Uterus (tissue), 4 donors: ENCODE measurements around the gene FAM118B. TPM values are rescaled to one million over a fixed set of nuclear protein-coding genes. Genes with fewer than 3 reads are reported as not detected.

ENCODE experiments used
- DNase-seq, 2 donors: peaks; one replicate each; pipeline ENCODE4 v3.0.0-alpha.2; 2019 to 2020
- H3K27ac ChIP-seq, 2 donors: fragments of 200-600 bp; sonication (generic); 1 replicate in 1 of 2; 2 replicates in 1 of 2; pipeline ENCODE4 v1.5.1; 2016 to 2018
- H3K27me3 ChIP-seq, 2 donors: fragments of 200-600 bp; sonication (generic); one replicate each; pipeline ENCODE4 v1.5.1; 2018 to 2019; ENCODE audit warnings: control low read depth in 1 of 2
- H3K36me3 ChIP-seq, 2 donors: fragments of 200-600 bp; sonication (generic); one replicate each; pipeline ENCODE4 v1.5.1; 2019; ENCODE audit warnings: control low read depth in 1 of 2
- H3K4me1 ChIP-seq, 2 donors: fragments of 200-600 bp; sonication (generic); one replicate each; pipeline ENCODE4 v1.5.1; 2018 to 2019; ENCODE audit warnings: control low read depth in 1 of 2
- H3K4me3 ChIP-seq, 2 donors: fragments of 200-600 bp; sonication (generic); 1 replicate in 1 of 2; 2 replicates in 1 of 2; pipeline ENCODE4 v1.5.1; 2018 to 2019; ENCODE audit warnings: mild to moderate bottlenecking in 1 of 2
- H3K9me3 ChIP-seq, 2 donors: fragments of 200-600 bp; sonication (generic); one replicate each; pipeline ENCODE4 v1.5.1; 2019; ENCODE audit warnings: control low read depth in 1 of 2
- CTCF ChIP-seq, 4 experiments: fragments of 200-600 bp in 2 of 4; fragments of 450-650 bp in 2 of 4; sonication (generic) in 2 of 4; IDR thresholded peaks; one replicate each; pipeline ENCODE4 v1.5.1; 2016 to 2019; ENCODE audit warnings: antibody characterized with exemption in 4 of 4, mild to moderate bottlenecking in 2 of 4, moderate library complexity in 1 of 4
- POLR2A ChIP-seq, 2 donors: fragments of 450-650 bp; IDR thresholded peaks; one replicate each; pipeline ENCODE4 v1.6.1; 2016; ENCODE audit warnings: antibody characterized with exemption in 2 of 2, mild to moderate bottlenecking in 1 of 2, moderate library complexity in 1 of 2
- intact Hi-C: fragments of 100-400 bp; cut with DNase I; formaldehyde crosslinking; loops from one replicate; pipeline ENCODE4 v1.15.1; 2023; ENCODE audit warnings: low total_unique reads
- total RNA-seq, 4 donors: library from RNA; depleted of rRNA in 3 of 4; stranded (reverse); fragments of >200 nt in 3 of 4; gene quantifications; one replicate each; pipeline versions ENCODE4 v1.1.0 to v1.2.4, GENCODE V29; 2014 to 2023
- donor health status: DM: yes; HTN: yes; CAD: no.

Gene FAM118B
- total RNA-seq, 4 donors from 2014 or later = 14.7 to 31.8 (median 17.8) TPM

- Histone ChIP-seq H3K27ac (peak overlapping the region; percentile 88 to 91), H3K9me3 (no peaks in the 10 kb centered on the region), H3K4me1 (peaks cover 15 to 20% of the 10 kb centered on the region in 2 donors), H3K36me3 (no peaks in the 10 kb centered on the region), H3K27me3 (no peaks in the 10 kb centered on the region), H3K4me3 (no peak overlapping the region)
- DNase-seq = no peak
- intact Hi-C loops = no loop called here
- no peak for TF ChIP-seq POLR2A (IDR thresholded peaks at IDR 0.05)
- TF ChIP-seq CTCF (IDR thresholded peaks at IDR 0.05) = no peak
These were observed 46.8 kb upstream of the FAM118B start for GRCh38 chr11:126164781-126165180.

GRCh38 chr11:126165311-126165720, 46.3 kb upstream of the FAM118B start:
- intact Hi-C loops = no loop called here
- peak; percentile 41 to 70 for DNase-seq
- H3K36me3 ChIP-seq = no peaks in the 10 kb centered on the region
- no peaks in the 10 kb centered on the region for H3K27me3 ChIP-seq
- peaks cover 15 to 20% of the 10 kb centered on the region in 2 donors for H3K4me1 ChIP-seq
- H3K9me3 ChIP-seq = no peaks in the 10 kb centered on the region
- H3K4me3 ChIP-seq = no peak overlapping the region
- peak overlapping the region; percentile 88 to 91 for H3K27ac ChIP-seq
- TF ChIP-seq POLR2A (IDR thresholded peaks at IDR 0.05) (no peak), CTCF (IDR thresholded peaks at IDR 0.05) (no peak)

GRCh38 chr11:126165757-126166156, 45.8 kb upstream of the FAM118B start:
- H3K27ac ChIP-seq = peak overlapping the region; percentile 88 to 91
- H3K27me3 ChIP-seq = no peaks in the 10 kb centered on the region
- H3K36me3 ChIP-seq = no peaks in the 10 kb centered on the region
- no peak overlapping the region for H3K4me3 ChIP-seq
- intact Hi-C loops = no loop called here
- peaks cover 15 to 20% of the 10 kb centered on the region in 2 donors for H3K4me1 ChIP-seq
- H3K9me3 ChIP-seq = no peaks in the 10 kb centered on the region
- peak; percentile 92 to 93 for DNase-seq
- TF ChIP-seq POLR2A (IDR thresholded peaks at IDR 0.05) (no peak), CTCF (IDR thresholded peaks at IDR 0.05) (no peak)

- Histone ChIP-seq H3K4me1 (peaks cover 15 to 20% of the 10 kb centered on the region in 2 donors), H3K27me3 (no peaks in the 10 kb centered on the region), H3K9me3 (no peaks in the 10 kb centered on the region), H3K27ac (peak overlapping the region; percentile 88 to 91), H3K4me3 (no peak overlapping the region), H3K36me3 (no peaks in the 10 kb centered on the region)
- TF ChIP-seq CTCF (IDR thresholded peaks at IDR 0.05) (no peak), POLR2A (IDR thresholded peaks at IDR 0.05) (no peak)
- DNase-seq = no peak
- intact Hi-C loops = no loop called here
These were observed 45.2 kb upstream of the FAM118B start for GRCh38 chr11:126166413-126166812.

GRCh38 chr11:126167488-126167887, 44.1 kb upstream of the FAM118B start:
- DNase-seq = no peak
- Histone ChIP-seq H3K4me1 (peaks cover 12 to 18% of the 10 kb centered on the region in 2 donors), H3K27me3 (no peaks in the 10 kb centered on the region), H3K36me3 (no peaks in the 10 kb centered on the region), H3K27ac (no peak overlapping the region), H3K9me3 (no peaks in the 10 kb centered on the region), H3K4me3 (no peak overlapping the region)
- TF ChIP-seq POLR2A (IDR thresholded peaks at IDR 0.05) (no peak), CTCF (IDR thresholded peaks at IDR 0.05) (no peak)
- intact Hi-C loops = no loop called here
